Measurements from ENCODE around the gene MFNG.
A peak's percentile ranks its signal among the peaks of the same experiment; 100 is the strongest.

MFNG gene

DNA sequence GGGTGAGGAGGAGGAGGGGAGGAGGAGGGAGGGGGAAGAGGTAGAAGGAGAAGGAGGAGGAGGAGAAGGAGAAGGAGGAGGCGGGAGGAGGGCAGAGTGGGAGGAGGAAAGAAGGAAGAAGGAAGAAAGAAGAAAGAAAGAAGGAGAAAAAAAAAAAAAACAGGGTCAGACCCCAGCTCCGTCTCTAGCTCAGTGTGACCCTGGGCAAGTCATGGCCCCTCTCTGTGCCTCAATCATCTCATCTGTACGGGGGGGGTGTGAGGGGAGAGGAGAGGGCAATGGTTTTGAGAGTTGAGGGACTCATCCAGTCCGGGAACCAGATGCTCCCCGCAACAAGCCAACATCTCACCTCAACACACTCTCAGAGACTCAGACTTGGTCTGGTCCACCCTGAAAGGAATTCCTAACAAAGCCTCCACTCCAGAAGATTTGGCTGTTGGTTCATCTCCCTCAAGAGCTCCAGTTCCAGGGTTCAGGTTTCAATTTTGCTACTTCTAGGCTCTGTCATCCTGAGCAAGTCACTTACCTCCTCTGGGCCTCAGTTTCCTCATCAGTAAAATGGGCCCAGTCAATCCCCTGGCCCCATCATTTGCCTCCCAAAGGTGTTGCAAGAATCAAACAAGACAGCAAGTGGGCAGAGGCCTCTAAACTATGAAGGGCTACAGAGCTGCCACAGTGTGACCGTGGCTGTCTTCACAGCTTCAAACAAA, 25.4 kb upstream of the MFNG start:
- DNase-seq: no peak

- DNase-seq: no peak
Observed at GRCh38 chr22:37510091-37510490, 23.9 kb upstream of the MFNG start.

DNA sequence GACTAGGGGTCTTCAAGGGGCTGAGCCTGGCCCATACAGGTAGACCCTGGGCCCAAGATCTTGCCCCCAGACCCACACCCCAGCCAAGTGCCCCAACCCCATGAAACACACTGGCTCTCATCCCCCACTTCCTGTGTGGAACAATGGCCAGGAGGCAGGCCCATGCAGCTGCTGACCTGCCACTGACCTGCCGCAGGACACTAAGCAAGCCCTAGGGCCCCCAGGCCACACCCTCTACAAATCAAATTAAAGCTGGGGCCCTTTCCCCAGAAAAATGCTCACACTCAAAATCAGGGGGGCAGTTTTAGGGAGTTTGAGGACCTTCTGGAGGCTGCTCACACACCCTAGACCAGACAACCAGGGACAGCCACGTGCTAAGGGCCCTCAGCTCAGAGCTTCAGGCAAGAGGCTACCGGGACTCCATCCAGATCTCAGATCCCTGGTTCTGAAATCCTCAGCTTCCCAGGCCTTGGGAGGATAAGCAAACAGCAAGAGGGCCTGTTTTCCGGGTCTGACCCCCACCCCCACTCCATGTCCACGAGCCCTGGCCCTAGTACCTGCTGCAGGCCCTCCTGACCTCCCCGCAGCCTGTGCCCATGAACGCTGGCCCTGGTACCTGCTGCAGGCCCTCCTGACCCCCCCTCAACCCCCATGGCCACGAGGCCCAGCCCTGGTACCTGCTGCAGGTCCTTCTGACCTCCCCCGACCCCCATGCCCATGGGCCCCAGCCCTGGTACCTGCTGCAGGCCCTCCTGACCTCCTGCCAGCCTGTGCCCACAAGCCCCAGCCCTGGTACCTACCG, 23.1 kb upstream of the MFNG start:
- no peak for DNase-seq

GRCh38 chr22:37508431-37508992, 22.3 kb upstream of the MFNG start:
- DNase-seq: no peak

- no peak for DNase-seq
Observed at GRCh38 chr22:37507731-37508130, 21.5 kb upstream of the MFNG start.

DNA sequence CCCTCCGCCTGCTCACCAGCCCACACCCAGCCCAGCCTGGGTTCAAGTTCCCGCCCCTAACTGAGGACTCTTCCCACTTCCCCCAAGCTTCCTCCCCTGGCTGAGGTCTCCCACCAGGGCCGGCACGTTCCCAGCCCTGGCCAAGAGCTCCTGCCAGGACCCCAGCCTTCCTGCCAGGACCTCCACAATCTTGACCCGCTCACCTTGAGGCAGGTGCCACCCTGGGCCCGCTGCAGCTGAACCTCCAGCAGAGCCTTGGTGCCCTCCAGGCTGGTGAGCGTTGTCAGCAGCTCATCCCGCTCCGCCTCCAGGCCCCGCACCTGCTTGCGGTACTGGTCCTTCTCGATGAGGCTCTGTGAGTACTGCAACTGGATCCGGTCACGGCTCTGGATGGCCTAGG, 19.8 kb upstream of the MFNG start:
- no peak for DNase-seq

- DNase-seq: no peak
Observed at GRCh38 chr22:37505565-37505964, 19.4 kb upstream of the MFNG start.

GRCh38 chr22:37504964-37505363, 18.8 kb upstream of the MFNG start:
- DNase-seq: no peak

DNA sequence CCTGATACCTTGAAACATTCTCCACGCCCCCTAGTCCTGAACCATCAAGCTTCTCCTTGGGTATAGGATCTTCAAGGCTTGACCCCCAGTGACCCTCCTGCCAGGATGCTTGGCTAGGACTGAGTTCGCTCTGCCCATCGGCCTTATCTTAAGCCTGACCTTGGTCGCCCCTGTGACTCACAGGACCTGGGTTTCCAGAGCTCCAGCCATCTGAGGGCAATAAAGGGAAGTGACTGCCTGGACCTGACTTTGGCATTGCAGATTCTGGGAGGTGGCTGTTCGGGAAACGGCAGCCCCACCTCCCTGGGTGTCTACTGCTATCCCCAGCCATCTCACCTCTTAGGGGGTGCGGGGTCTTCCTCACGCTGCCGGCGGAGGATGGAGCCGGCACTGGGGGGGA, 17.7 kb upstream of the MFNG start:
- DNase-seq: no peak

GRCh38 chr22:37503183-37503683, 17.0 kb upstream of the MFNG start:
- DNase-seq: no peak

DNA sequence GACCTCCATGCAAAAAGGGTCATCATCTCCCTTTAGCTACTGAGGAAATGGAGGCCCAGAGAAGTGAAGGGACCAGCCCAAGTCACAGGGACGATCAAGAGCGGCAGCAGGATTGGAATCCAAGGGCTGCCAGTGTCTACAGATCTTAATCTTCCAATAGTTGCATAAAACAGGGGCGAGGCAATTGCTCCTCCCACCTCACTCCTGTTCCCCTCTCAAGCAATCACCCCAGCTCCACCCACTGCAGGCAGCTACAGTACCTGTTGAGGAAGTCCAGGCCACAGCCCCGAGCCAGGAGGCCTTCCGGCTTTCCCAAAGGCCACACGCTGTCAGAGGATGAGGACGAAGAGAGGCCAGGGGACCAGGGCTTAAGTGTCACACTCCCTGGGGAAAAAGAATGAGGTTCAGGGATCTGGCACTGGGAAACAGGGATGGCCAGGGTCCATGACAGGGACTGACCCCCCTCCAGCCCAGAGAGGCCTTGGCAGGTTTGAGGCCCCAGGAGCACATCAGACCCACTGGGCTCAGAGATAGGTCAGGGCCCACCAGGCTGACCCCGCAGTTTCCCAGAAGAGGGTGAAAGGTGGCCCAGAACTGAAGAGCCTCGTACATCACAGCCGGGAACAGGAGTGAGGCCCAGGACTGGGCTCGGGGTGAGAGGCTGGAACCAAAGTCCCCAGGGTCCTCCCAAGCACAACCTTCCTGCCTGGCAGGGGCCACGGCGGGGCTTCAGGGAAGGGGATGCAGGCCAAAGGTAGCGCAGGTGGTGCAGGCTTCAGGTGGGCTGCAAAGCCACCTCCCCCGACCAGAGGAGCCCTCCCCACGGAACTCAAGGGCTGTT, 16.4 kb upstream of the MFNG start:
- DNase-seq: no peak

DNA sequence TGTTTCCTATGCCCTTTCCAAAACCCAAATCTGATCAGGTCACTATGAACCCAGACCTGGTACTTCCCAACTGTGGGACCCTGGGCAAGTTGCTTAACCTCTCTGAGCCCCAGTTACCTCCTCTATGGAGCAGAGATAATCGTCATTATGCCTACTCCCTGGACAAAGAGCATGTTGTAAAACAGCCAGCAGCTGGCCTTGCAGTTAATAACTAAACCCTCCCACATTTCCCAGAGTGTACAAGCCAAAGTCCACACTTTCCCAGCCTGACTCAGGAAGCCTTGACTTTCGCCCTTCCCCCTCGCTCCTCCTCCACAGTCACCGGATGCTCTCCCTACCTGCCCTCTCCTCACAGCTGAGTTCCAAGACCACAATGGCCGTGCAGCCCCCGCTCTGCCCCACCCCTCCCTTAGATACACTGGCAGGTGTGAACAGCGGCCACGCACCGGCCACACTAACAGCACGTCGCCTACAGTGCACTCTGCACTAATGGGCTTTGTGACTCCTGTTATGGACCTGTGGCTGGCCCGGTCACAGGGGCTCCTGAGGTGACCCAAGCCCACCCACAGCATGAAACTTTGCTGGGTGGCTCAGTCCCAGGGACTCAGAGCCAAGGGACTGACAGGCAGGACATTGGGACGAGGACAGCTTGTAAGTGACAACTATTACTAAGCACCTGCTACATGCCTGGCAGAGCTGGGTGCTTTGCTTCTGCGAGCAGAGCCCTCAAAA, 15.6 kb upstream of the MFNG start:
- no peak for DNase-seq

GRCh38 chr22:37500745-37501609, 14.8 kb upstream of the MFNG start:
- DNase-seq: no peak

DNA sequence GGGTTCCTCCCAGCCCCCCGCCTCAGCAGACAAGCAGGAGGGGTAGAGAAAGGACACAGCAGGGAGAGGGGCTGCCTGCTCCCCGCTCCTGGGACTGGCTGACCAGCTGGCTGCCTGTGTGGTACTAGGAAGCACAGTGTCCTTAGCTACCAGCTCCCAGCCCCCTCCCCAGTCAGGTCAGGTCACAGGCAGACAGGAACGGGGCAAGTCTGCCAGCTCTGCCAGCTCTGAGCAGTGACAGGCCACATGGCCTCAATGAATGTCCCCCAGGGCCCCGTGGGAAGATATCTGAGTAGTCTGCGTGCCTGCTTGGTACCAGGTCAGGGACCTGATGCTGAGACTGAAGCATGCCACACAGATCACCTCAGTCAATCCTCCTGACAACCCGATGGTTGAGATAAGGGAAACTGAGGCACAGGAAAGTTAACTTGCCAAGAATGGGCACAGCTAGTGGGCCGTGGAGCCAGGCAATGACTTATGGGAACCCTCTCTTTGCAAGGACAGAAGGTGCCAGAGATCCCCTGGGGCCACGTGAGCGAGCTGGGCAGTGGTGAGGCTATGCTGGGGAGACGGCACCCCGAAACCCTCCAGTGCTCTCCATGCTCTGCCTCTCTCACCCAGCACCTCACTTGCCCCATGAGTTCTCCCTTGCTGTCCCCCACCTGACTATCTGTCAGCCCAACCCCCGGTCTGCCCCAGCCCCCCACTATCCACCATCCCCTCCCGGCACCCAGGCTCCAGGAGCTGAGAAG, 13.8 kb upstream of the MFNG start:
- DNase-seq: no peak

DNA sequence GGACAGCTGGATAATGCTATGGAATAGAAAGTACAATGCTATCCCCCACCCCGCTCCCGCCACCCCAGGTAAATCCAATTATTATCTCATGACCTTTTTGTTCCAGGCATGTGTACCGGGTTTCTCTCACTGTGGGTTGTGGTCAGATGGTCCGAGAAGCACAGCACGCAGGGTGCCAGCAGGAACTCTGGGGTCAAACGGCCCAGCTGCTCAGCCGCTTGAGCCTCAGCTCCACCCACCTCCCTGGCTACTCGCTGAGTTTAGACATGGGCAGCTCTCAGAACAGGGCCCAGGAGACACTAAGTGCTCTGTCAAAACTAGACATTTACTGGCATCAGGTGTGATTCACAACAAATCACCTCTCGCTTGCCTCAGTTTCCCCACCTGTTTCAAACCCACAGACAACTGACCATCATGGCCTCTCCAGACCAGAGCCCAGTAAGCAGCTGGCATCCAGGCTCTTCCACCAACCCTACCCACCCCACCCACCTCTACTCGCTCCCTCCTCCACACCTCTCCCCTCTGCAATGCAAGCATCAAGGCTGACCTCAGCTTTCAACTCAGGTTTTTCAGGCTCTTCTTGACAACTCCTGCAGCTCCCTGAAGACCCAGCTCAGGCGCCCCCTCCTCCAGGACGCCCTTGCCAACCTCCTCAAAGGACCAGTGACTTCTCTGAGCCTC, 13.0 kb upstream of the MFNG start:
- no peak for DNase-seq

- peak; percentile 57 for DNase-seq
Observed at GRCh38 chr22:37498289-37498909, 12.2 kb upstream of the MFNG start.

GRCh38 chr22:37497062-37497599, 10.9 kb upstream of the MFNG start:
- DNase-seq: no peak

DNA sequence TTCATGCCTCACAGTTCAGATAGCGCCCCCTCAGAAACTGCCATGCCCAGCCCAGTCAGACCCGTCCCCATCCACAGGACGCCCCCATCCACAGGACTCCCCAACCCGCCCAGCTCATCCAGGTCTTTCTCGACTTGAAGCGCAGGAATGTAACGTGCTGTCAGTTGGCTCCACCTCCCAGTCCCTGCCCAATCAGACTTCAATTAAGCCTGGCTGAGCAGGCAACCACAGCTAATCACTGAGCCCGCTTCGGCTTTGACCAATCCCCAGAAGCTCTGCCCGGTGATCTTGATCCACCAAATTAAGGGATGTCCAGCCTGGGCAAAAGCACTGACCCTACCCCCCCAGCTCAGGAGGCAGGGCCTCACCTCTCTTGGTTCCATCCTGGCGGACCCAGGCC, 10.5 kb upstream of the MFNG start:
- DNase-seq: no peak

DNA sequence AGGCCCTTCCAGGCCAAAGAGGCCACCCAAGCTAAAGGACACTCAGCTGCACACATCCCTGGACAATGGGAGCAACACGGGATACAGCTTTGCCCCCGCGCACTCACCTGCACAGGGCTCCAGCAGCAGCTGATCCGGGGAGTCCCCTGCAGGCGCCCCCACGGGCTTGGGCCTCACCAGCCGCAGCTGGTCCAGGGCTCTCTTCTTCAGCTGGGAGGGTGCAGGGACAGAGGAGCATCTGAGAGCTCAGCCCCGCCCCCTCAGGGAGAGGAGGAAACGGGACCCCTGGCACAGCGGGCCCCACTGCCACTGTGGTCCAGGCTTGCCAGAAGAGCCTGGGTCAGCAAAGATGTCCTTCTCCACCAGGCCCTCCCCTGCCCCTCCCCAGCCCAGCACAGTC, 7.8 kb upstream of the MFNG start:
- no peak for DNase-seq

Data from activated CD4-positive, alpha-beta T cell treated with anti-CD3 and anti-CD28 coated beads for 1 hour (primary cell).